GM19397 (cell line): ENCODE measurements around the gene HYPK.
"Not testable (repeated sequence)": the region's sequence is repeated elsewhere in the genome, so short reads cannot be mapped to it uniquely, and the experiment has no call there.

Source experiments
- ATAC-seq: cut with Tn5 transposase; IDR thresholded peaks from one replicate; pipeline ENCODE4 v1.9.1; 2021; ENCODE audit warnings: mild to moderate bottlenecking, moderate library complexity; ENCODE audit not compliant: unreplicated experiment

HYPK gene

DNA sequence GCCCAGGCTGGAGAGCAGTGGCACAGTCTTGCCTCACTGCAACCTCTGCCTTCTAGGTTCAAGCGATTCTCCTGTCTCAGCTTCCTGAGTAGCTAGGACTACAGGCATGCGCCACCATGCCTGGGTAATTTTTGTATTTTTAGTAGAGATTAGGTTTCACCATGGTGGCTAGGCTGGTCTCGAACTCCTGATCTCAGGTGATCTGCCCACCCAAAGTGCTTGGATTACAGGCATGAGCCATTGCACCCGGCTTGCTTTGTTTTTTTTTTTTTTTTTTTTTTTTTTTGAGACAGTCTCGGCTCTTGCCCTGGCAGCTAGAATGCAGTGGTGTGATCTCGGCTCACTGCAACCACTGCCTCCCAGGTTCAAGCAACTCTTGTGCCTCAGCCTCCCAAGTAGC lies 32.1 kb downstream of the HYPK start:
- not testable (repeated sequence) for ATAC-seq

GRCh38 chr15:43845421-43845820 lies 45.0 kb downstream of the HYPK start:
- no peak for ATAC-seq

DNA sequence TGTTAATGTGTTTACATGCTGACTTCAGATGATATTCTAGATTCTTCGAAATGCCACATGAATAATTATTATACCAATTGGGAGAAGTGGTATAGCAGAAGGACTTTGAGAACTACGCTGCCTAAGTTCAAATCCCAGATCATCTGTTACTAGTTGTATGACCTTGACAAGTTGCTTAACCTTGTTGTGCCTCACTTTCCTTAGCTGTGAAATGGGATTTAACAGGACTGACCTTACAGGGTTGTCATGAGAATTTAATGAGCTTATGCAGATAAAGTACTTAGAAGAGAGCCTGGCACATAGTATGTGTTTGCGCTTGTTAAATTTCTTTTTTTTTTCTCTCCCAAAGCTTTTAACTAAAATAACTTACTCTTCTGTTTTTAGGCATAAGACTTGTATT lies 50.9 kb downstream of the HYPK start:
- ATAC-seq: no peak

GRCh38 chr15:43852607-43853006 lies 52.2 kb downstream of the HYPK start:
- no peak for ATAC-seq
